WTC11 (cell line): ENCODE results near the gene LDB3. TPM values are rescaled to one million over a fixed set of nuclear protein-coding genes. Genes with fewer than 3 reads are reported as not detected.

Experiments used
- ATAC-seq: fragments of 200-7000 bp; cut with Tn5 transposase; 2 replicates; pipeline ENCODE4 v1.10.0; 2021; ENCODE audit warnings: mild to moderate bottlenecking, moderate library complexity
- CTCF ChIA-PET: fragments of 300-600 bp; sonication (Branson Sonifier 250); formaldehyde crosslinking; loops from one replicate; lab custom pipeline; 2021; ENCODE audit warnings: antibody characterized with exemption; lab: Charles Lee
- POLR2A ChIA-PET: fragments of 350-600 bp; sonication (Branson Sonifier 250); formaldehyde crosslinking; loops from one replicate; lab custom pipeline; 2021; ENCODE audit warnings: antibody characterized with exemption; lab: Charles Lee
- DNase-seq: peaks from one replicate; pipeline ENCODE4 v3.0.0; 2021; ENCODE audit warnings: low spot score
- H3K27ac Mint-ChIP-seq: 2 replicates; pipeline ENCODE4 v1.8.0; 2021; ENCODE audit warnings: mixed read lengths
- H3K27me3 Mint-ChIP-seq: 2 replicates; pipeline ENCODE4 v1.8.0; 2021; ENCODE audit warnings: low read depth, mild to moderate bottlenecking, moderate library complexity, mixed read lengths
- H3K36me3 Mint-ChIP-seq: 2 replicates; pipeline ENCODE4 v1.8.0; 2021; ENCODE audit warnings: mixed read lengths
- H3K4me1 Mint-ChIP-seq: 2 replicates; pipeline ENCODE4 v1.8.0; 2022; ENCODE audit warnings: mixed read lengths
- H3K4me3 Mint-ChIP-seq: 2 replicates; pipeline ENCODE4 v1.8.0; 2021; ENCODE audit warnings: mild to moderate bottlenecking, moderate library complexity, mixed read lengths
- H3K9me3 Mint-ChIP-seq: 2 replicates; pipeline ENCODE4 v1.8.0; 2021; ENCODE audit warnings: mixed read lengths
- ATF3 ChIP-seq: sonication (generic); formaldehyde crosslinking; conservative IDR thresholded peaks from 2 replicates; pipeline ENCODE4 v1.8.1; 2022; ENCODE audit warnings: mild to moderate bottlenecking, missing genetic modification reagents
- CDX4 ChIP-seq: fragments of 250-450 bp; sonication (Bioruptor Pico); IDR thresholded peaks from 2 replicates; pipeline ENCODE4 v1.9.0; 2021; ENCODE audit warnings: moderate library complexity, mild to moderate bottlenecking, inconsistent platforms, borderline replicate concordance
- CREM ChIP-seq: sonication (generic); formaldehyde crosslinking; IDR thresholded peaks from 2 replicates; pipeline ENCODE4 v1.8.1; 2022; ENCODE audit warnings: mild to moderate bottlenecking, missing genetic modification reagents, moderate library complexity
- CTCF ChIP-seq: fragments of 200-600 bp; IDR thresholded peaks from 2 replicates; pipeline ENCODE4 v1.8.0; 2022; ENCODE audit warnings: antibody characterized with exemption
- E2F4 ChIP-seq: sonication (generic); formaldehyde crosslinking; IDR thresholded peaks from 2 replicates; pipeline ENCODE4 v1.8.1; 2022; ENCODE audit warnings: low read depth, mild to moderate bottlenecking, moderate library complexity, missing genetic modification reagents, borderline replicate concordance
- EMX1 ChIP-seq: fragments of 250-450 bp; sonication (Bioruptor Pico); IDR thresholded peaks from 2 replicates; pipeline ENCODE4 v1.8.0; 2021; ENCODE audit warnings: mild to moderate bottlenecking
- ESRRA ChIP-seq: sonication (generic); formaldehyde crosslinking; IDR thresholded peaks from 2 replicates; pipeline ENCODE4 v1.8.1; 2022; ENCODE audit warnings: mild to moderate bottlenecking, missing genetic modification reagents, borderline replicate concordance
- FOXJ3 ChIP-seq: sonication (generic); formaldehyde crosslinking; IDR thresholded peaks from 2 replicates; pipeline ENCODE4 v1.9.0; 2021; ENCODE audit warnings: missing genetic modification reagents, mild to moderate bottlenecking, borderline replicate concordance
- FOXP1 ChIP-seq: sonication (generic); formaldehyde crosslinking; IDR thresholded peaks from 2 replicates; pipeline ENCODE4 v1.8.0; 2022; ENCODE audit warnings: missing genetic modification reagents, mild to moderate bottlenecking, moderate library complexity, borderline replicate concordance
- HMGA2 ChIP-seq: fragments of 250-450 bp; sonication (Bioruptor Pico); IDR thresholded peaks from 2 replicates; pipeline ENCODE4 v1.4.0; 2021; ENCODE audit warnings: mild to moderate bottlenecking, moderate library complexity
- HMGXB4 ChIP-seq: sonication (generic); formaldehyde crosslinking; IDR thresholded peaks from 2 replicates; pipeline ENCODE4 v1.8.1; 2023; ENCODE audit warnings: mild to moderate bottlenecking, moderate library complexity, missing genetic modification reagents
- IRF1 ChIP-seq: sonication (generic); formaldehyde crosslinking; IDR thresholded peaks from 2 replicates; pipeline ENCODE4 v1.8.0; 2023; ENCODE audit warnings: missing genetic modification reagents
- KAT7 ChIP-seq: sonication (generic); formaldehyde crosslinking; IDR thresholded peaks from 2 replicates; pipeline ENCODE4 v1.8.1; 2023; ENCODE audit warnings: missing genetic modification reagents, mild to moderate bottlenecking, borderline replicate concordance
- NFATC4 ChIP-seq: fragments of 250-450 bp; sonication (Bioruptor Pico); IDR thresholded peaks from 2 replicates; pipeline ENCODE4 v1.9.0; 2021; ENCODE audit warnings: mild to moderate bottlenecking
- NR1H2 ChIP-seq: sonication (generic); formaldehyde crosslinking; IDR thresholded peaks from 2 replicates; pipeline ENCODE4 v1.9.0; 2021; ENCODE audit warnings: mild to moderate bottlenecking, moderate library complexity, missing genetic modification reagents
- PRDM15 ChIP-seq: sonication (generic); formaldehyde crosslinking; IDR thresholded peaks from 2 replicates; pipeline ENCODE4 v1.8.0; 2022; ENCODE audit warnings: missing genetic modification reagents
- RELA ChIP-seq: sonication (generic); formaldehyde crosslinking; IDR thresholded peaks from 2 replicates; pipeline ENCODE4 v1.8.1; 2022; ENCODE audit warnings: missing genetic modification reagents, mild to moderate bottlenecking, borderline replicate concordance
- SMAD3 ChIP-seq: sonication (generic); formaldehyde crosslinking; IDR thresholded peaks from 2 replicates; pipeline ENCODE4 v1.8.0; 2022; ENCODE audit warnings: missing genetic modification reagents, mild to moderate bottlenecking, borderline replicate concordance
- SMAD4 ChIP-seq: sonication (generic); formaldehyde crosslinking; IDR thresholded peaks from 2 replicates; pipeline ENCODE4 v1.8.0; 2022; ENCODE audit warnings: mild to moderate bottlenecking, missing genetic modification reagents
- SP1 ChIP-seq: sonication (generic); formaldehyde crosslinking; conservative IDR thresholded peaks from 2 replicates; pipeline ENCODE4 v1.8.1; 2022; ENCODE audit warnings: missing genetic modification reagents
- USF2 ChIP-seq: sonication (generic); formaldehyde crosslinking; IDR thresholded peaks from 2 replicates; pipeline ENCODE4 v1.8.1; 2023; ENCODE audit warnings: mild to moderate bottlenecking, missing genetic modification reagents, moderate library complexity
- ZSCAN18 ChIP-seq: fragments of 250-450 bp; sonication (Bioruptor Pico); IDR thresholded peaks from 2 replicates; pipeline ENCODE4 v2.1.2; 2022; ENCODE audit warnings: mild to moderate bottlenecking, moderate library complexity
- total RNA-seq: library from RNA; stranded (reverse); gene quantifications from 3 replicates; pipeline ENCODE4 v1.2.3, GENCODE V29; 2021

LDB3 gene
- total RNA-seq, 1 experiment from 2014 or later = 0.42 TPM

GRCh38 chr10:86711513-86712316 lies 43.4 kb downstream of the LDB3 start:
- peaks cover 4% of the 10 kb centered on the region; the same call in 1 of the 2 replicates for H3K27me3 Mint-ChIP-seq
- H3K27ac Mint-ChIP-seq = peak overlapping the region; percentile 80
- ATAC-seq = peak; percentile 31
- TF ChIP-seq HMGA2 (no peak), ESRRA (CRISPR knock-in tag) (no peak), HMGXB4 (0 out of 2 replicates have a peak, but pooled peaks have one; percentile 22), CTCF (no peak), FOXJ3 (CRISPR knock-in tag) (no peak), CREM (CRISPR knock-in tag) (no peak), IRF1 (CRISPR knock-in tag) (no peak), PRDM15 (CRISPR knock-in tag) (no peak), ATF3 (CRISPR knock-in tag) (no peak), SMAD4 (no peak), NR1H2 (CRISPR knock-in tag) (no peak), KAT7 (CRISPR knock-in tag) (no peak), RELA (CRISPR knock-in tag) (no peak), ZSCAN18 (CRISPR knock-in tag) (no peak), EMX1 (CRISPR knock-in tag) (no peak), CDX4 (no peak), NFATC4 (CRISPR knock-in tag) (no peak), SMAD3 (CRISPR knock-in tag) (no peak), E2F4 (CRISPR knock-in tag) (no peak), FOXP1 (CRISPR knock-in tag) (peak; percentile 24; the same call in 1 of the 2 replicates), USF2 (CRISPR knock-in tag) (peak; percentile 5; the same call in 1 of the 2 replicates), SP1 (CRISPR knock-in tag) (no peak)

More at GRCh38 chr10:86711513-86712316, 43.4 kb downstream of the LDB3 start:
- H3K4me3 Mint-ChIP-seq = peak overlapping the region; percentile 66
- H3K4me1 Mint-ChIP-seq = peaks cover 53% of the 10 kb centered on the region
- DNase-seq = peak; percentile 52
- H3K9me3 Mint-ChIP-seq = no peaks in the 10 kb centered on the region
- ChIA-PET CTCF (interaction anchor here (0.5 to 2.3 kb wide), 9 partner anchors 23 to 255 kb away, joined by 3 to 14 read pairs (median 3); partner anchors contain the start of gene BMPR1A), POLR2A (interaction anchor here (0.9 to 1.4 kb wide), 2 partner anchors 41 to 44 kb away, joined by 3 to 7 read pairs; partner anchors contain the start of gene BMPR1A)
- no peaks in the 10 kb centered on the region for H3K36me3 Mint-ChIP-seq
